ENCODE measurements around the gene TCP11L1. TPM values are rescaled to one million over a fixed set of nuclear protein-coding genes. Genes with fewer than 3 reads are reported as not detected.

Gene TCP11L1
- total and polyA plus RNA-seq, 2 donors (not counting 3 experiments of a cell fraction or from before 2014, with no cell fraction given): 12.1 to 18.1 TPM

DNA sequence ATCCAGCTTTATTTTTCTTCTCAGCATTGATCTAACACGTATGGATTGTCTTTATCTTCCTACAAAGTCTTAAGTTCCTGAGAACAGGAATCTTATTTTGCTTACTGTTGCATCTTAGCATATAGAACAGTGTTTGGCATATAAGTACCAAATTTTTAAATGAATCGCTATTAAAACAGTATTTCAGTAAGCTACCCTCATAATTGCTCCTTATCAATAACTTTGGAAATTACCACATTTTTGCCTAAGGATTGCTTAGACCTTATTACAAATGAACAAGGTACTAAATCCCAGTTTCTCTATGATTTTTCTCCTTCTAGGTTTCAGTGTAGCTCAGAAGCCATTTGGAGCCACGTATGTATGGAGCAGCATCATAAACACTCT, 14.0 kb upstream of the TCP11L1 start:
- Histone ChIP-seq H3K9me3 (replicated peaks; ENCODE audit: control insufficient read depth, insufficient read depth, low read length) (no peaks in the 10 kb centered on the region), H3K36me3 (ENCODE audit: control insufficient read depth in 2 of 2, extremely low read depth in 1 of 2, insufficient read depth in 2 of 2, low read length in 2 of 2) (no peaks in the 10 kb centered on the region), H3K9ac (replicated peaks; ENCODE audit: extremely low read depth, insufficient read depth, low read length) (no peak overlapping the region), H3K9me1 (replicated peaks; ENCODE audit: control insufficient read depth, extremely low read depth, insufficient read depth, low read length) (no peaks in the 10 kb centered on the region), H2AFZ (ENCODE audit: low read depth, low read length) (no peak overlapping the region), H3K4me2 (ENCODE audit: insufficient read depth, low read length) (no peak overlapping the region), H4K20me1 (replicated peaks; ENCODE audit: control insufficient read depth, extremely low read depth, insufficient read depth, low read length) (no peaks in the 10 kb centered on the region), H3K27me3 (ENCODE audit: control insufficient read depth in 2 of 2, insufficient read depth in 2 of 2, low read length in 2 of 2) (peaks cover 3 to 20% of the 10 kb centered on the region in 2 experiments), H3K79me2 (ENCODE audit: control insufficient read depth, insufficient read depth, low read length) (no peaks in the 10 kb centered on the region), H3K4me1 (ENCODE audit: control insufficient read depth, extremely low read depth, insufficient read depth, low read length) (no peaks in the 10 kb centered on the region), H3K4me3 (replicated peaks in 1 of 3; ENCODE audit: insufficient read depth in 1 of 3, low read depth in 1 of 3, low read length in 3 of 3) (no peak overlapping the region), H3K27ac (ENCODE audit: insufficient read depth, low read depth, low read length) (no peak overlapping the region)
- no TSS peak for BruUV-seq (replicated peaks)
- DNase-seq (ENCODE audit: low read depth, low spot score) (no peak), FAIRE-seq (no peak)
- ChIA-PET POLR2A (no interaction called here), CTCF (interaction anchor here (1.1 kb wide), 1 partner anchor 9 kb away, joined by 3 read pairs; the partner anchor contains the start of gene DEPDC7)
- dilution Hi-C loops (cut with MboI; ENCODE audit: extremely low pct_ligation_motif_present, low sequenced_read_pairs): no loop called here
- no peak for TF ChIP-seq JUN (IDR thresholded peaks at IDR 0.05; ENCODE audit: borderline replicate concordance, insufficient read depth, insufficient read length, low read depth)
- TF ChIP-seq POLR2A (IDR thresholded peaks at IDR 0.05; ENCODE audit: low read depth, low read length): no peak
- TF ChIP-seq FOS (IDR thresholded peaks at IDR 0.05; ENCODE audit: borderline replicate concordance, insufficient read depth, low read length): no peak
- TF ChIP-seq GATA2 (IDR thresholded peaks at IDR 0.05; ENCODE audit: insufficient read depth, insufficient read length, low read depth, low read length): no peak
- TF ChIP-seq, protein P1, sequence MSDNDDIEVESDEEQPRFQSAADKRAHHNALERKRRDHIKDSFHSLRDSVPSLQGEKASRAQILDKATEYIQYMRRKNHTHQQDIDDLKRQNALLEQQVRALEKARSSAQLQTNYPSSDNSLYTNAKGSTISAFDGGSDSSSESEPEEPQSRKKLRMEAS (IDR thresholded peaks at IDR 0.05; ENCODE audit: insufficient read depth, insufficient read length): no peak
- TF ChIP-seq, protein P2, sequence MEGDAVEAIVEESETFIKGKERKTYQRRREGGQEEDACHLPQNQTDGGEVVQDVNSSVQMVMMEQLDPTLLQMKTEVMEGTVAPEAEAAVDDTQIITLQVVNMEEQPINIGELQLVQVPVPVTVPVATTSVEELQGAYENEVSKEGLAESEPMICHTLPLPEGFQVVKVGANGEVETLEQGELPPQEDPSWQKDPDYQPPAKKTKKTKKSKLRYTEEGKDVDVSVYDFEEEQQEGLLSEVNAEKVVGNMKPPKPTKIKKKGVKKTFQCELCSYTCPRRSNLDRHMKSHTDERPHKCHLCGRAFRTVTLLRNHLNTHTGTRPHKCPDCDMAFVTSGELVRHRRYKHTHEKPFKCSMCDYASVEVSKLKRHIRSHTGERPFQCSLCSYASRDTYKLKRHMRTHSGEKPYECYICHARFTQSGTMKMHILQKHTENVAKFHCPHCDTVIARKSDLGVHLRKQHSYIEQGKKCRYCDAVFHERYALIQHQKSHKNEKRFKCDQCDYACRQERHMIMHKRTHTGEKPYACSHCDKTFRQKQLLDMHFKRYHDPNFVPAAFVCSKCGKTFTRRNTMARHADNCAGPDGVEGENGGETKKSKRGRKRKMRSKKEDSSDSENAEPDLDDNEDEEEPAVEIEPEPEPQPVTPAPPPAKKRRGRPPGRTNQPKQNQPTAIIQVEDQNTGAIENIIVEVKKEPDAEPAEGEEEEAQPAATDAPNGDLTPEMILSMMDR (IDR thresholded peaks at IDR 0.05; ENCODE audit: extremely low read depth in 1 of 2, insufficient read depth in 1 of 2, low read depth in 1 of 2, low read length in 2 of 2): no peak
- TF ChIP-seq EZH2 (IDR thresholded peaks at IDR 0.05; ENCODE audit: borderline replicate concordance, low read depth, low read length, severe bottlenecking): no peak
- no peak for TF ChIP-seq MYC (IDR thresholded peaks at IDR 0.05; ENCODE audit: low read depth, low read length)
- TF ChIP-seq POLR2AphosphoS5 (IDR thresholded peaks at IDR 0.05; ENCODE audit: insufficient read depth, low read depth, low read length): no peak
- intact Hi-C loops (cut with micrococcal nuclease): no loop called here

Measured in endothelial cell of umbilical vein (primary cell).